Measurements from ENCODE around the gene CHDH. TPM values are rescaled to one million over a fixed set of nuclear protein-coding genes. Genes with fewer than 3 reads are reported as not detected.

Gene CHDH
- total RNA-seq, 1 donor from 2014 or later, result 3.7 TPM

DNA sequence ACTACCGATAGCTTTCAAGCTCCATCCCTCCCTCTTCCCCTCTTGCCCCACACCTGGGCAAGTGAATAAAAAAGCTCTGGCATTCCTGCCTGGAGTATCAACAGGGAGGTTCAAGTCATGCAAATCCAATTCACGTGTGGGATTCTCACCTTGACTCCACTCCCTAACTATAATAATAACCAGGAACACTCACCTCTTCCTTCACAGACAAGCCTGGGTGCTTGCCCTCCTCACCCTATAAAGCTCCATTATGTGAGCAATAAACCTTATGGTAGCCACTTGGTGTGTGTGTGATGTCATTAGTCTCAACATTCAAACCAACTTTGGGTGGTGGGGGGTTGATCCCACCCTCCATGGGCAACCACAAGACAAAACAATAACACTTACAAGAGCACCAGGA lies 16.6 kb downstream of the CHDH start:
- Histone ChIP-seq H3K4me3 (no peak overlapping the region), H3K27ac (replicated peaks) (no peak overlapping the region), H3K27me3 (ENCODE audit: low read depth) (no peaks in the 10 kb centered on the region), H3K9me3 (replicated peaks) (no peaks in the 10 kb centered on the region), H3K36me3 (no peaks in the 10 kb centered on the region), H3K4me1 (no peaks in the 10 kb centered on the region)
- TF ChIP-seq, protein P1, sequence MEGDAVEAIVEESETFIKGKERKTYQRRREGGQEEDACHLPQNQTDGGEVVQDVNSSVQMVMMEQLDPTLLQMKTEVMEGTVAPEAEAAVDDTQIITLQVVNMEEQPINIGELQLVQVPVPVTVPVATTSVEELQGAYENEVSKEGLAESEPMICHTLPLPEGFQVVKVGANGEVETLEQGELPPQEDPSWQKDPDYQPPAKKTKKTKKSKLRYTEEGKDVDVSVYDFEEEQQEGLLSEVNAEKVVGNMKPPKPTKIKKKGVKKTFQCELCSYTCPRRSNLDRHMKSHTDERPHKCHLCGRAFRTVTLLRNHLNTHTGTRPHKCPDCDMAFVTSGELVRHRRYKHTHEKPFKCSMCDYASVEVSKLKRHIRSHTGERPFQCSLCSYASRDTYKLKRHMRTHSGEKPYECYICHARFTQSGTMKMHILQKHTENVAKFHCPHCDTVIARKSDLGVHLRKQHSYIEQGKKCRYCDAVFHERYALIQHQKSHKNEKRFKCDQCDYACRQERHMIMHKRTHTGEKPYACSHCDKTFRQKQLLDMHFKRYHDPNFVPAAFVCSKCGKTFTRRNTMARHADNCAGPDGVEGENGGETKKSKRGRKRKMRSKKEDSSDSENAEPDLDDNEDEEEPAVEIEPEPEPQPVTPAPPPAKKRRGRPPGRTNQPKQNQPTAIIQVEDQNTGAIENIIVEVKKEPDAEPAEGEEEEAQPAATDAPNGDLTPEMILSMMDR (IDR thresholded peaks at IDR 0.05; ENCODE audit: borderline replicate concordance), result no peak
- intact Hi-C loops (cut with micrococcal nuclease), result no loop called here
- no peak for DNase-seq

- intact Hi-C loops (cut with micrococcal nuclease), result no loop called here
- no peaks in the 10 kb centered on the region for H3K27me3 ChIP-seq (ENCODE audit: low read depth)
- H3K4me3 ChIP-seq, result no peak overlapping the region
- TF ChIP-seq, protein P1 (IDR thresholded peaks at IDR 0.05; ENCODE audit: borderline replicate concordance), result no peak
- H3K27ac ChIP-seq (replicated peaks), result no peak overlapping the region
- H3K4me1 ChIP-seq, result no peaks in the 10 kb centered on the region
- no peaks in the 10 kb centered on the region for H3K36me3 ChIP-seq
- DNase-seq, result no peak
- no peaks in the 10 kb centered on the region for H3K9me3 ChIP-seq (replicated peaks)
Measured at GRCh38 chr3:53828581-53828980, 17.6 kb downstream of the CHDH start.

GRCh38 chr3:53826048-53826447 lies 20.2 kb downstream of the CHDH start:
- no peak for DNase-seq
- Histone ChIP-seq H3K27ac (replicated peaks) (no peak overlapping the region), H3K4me1 (peaks cover 6% of the 10 kb centered on the region), H3K27me3 (ENCODE audit: low read depth) (no peaks in the 10 kb centered on the region), H3K4me3 (no peak overlapping the region), H3K9me3 (replicated peaks) (no peaks in the 10 kb centered on the region), H3K36me3 (no peaks in the 10 kb centered on the region)
- intact Hi-C loops (cut with micrococcal nuclease), result no loop called here
- TF ChIP-seq, protein P1 (IDR thresholded peaks at IDR 0.05; ENCODE audit: borderline replicate concordance), result no peak

GRCh38 chr3:53824795-53825194 lies 21.4 kb downstream of the CHDH start:
- no peak overlapping the region for H3K27ac ChIP-seq (replicated peaks)
- no peaks in the 10 kb centered on the region for H3K27me3 ChIP-seq (ENCODE audit: low read depth)
- H3K9me3 ChIP-seq (replicated peaks), result no peaks in the 10 kb centered on the region
- no peaks in the 10 kb centered on the region for H3K36me3 ChIP-seq
- TF ChIP-seq, protein P1 (IDR thresholded peaks at IDR 0.05; ENCODE audit: borderline replicate concordance), result no peak
- peaks cover 6% of the 10 kb centered on the region for H3K4me1 ChIP-seq
- intact Hi-C loops (cut with micrococcal nuclease), result no loop called here
- DNase-seq, result no peak
- no peak overlapping the region for H3K4me3 ChIP-seq

DNA sequence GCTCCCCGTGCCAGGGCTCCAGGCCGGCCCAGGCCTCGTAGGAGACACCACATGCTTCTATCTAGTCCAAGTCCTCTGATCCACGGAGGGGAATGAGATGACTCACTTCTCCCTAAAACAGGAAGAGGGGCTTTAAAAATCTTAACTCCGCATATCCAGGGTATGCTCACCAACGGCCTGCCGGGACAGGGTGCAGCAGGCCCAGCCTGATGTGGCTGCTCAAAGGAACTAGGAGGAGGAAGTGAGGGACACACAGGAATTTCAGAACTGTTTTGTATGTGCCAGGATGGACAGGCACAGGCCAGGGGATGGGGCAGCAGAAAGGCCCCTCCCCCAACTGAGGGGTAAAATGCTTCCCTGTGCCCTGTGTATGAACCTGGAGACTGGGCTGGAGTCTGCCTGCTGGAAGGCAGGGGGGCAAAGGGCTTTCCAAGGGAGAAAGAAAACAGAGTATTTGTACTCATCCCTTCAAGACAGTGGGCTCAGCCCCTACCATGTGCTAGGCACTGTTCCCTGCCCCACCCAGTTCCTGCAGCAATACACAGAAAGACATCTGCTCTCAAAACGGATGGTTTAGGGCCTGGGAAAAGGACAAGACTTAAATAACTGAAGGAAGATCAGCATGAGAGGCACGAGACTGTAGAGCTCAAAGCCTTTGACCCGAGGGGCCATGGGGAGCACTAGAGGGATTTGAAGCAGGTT lies 22.1 kb downstream of the CHDH start:
- H3K9me3 ChIP-seq (replicated peaks), result no peaks in the 10 kb centered on the region
- no peak for DNase-seq
- peaks cover 6% of the 10 kb centered on the region for H3K4me1 ChIP-seq
- no peaks in the 10 kb centered on the region for H3K27me3 ChIP-seq (ENCODE audit: low read depth)
- intact Hi-C loops (cut with micrococcal nuclease), result no loop called here
- H3K36me3 ChIP-seq, result peaks cover 5% of the 10 kb centered on the region
- H3K27ac ChIP-seq (replicated peaks), result no peak overlapping the region
- H3K4me3 ChIP-seq, result no peak overlapping the region
- TF ChIP-seq, protein P1 (IDR thresholded peaks at IDR 0.05; ENCODE audit: borderline replicate concordance), result no peak

All from left ventricle myocardium inferior (tissue), 1 donor.